GM12801 (cell line): Measurements from ENCODE around the gene PREX1.

ENCODE experiments used
- TF ChIP-seq, protein P1 (sequence below): IDR thresholded peaks from one replicate; pipeline ENCODE4 v1.5.1; 2011; ENCODE audit warnings: control low read depth; ENCODE audit not compliant: insufficient read length; ENCODE audit errors: extremely low read depth

PREX1 gene

DNA sequence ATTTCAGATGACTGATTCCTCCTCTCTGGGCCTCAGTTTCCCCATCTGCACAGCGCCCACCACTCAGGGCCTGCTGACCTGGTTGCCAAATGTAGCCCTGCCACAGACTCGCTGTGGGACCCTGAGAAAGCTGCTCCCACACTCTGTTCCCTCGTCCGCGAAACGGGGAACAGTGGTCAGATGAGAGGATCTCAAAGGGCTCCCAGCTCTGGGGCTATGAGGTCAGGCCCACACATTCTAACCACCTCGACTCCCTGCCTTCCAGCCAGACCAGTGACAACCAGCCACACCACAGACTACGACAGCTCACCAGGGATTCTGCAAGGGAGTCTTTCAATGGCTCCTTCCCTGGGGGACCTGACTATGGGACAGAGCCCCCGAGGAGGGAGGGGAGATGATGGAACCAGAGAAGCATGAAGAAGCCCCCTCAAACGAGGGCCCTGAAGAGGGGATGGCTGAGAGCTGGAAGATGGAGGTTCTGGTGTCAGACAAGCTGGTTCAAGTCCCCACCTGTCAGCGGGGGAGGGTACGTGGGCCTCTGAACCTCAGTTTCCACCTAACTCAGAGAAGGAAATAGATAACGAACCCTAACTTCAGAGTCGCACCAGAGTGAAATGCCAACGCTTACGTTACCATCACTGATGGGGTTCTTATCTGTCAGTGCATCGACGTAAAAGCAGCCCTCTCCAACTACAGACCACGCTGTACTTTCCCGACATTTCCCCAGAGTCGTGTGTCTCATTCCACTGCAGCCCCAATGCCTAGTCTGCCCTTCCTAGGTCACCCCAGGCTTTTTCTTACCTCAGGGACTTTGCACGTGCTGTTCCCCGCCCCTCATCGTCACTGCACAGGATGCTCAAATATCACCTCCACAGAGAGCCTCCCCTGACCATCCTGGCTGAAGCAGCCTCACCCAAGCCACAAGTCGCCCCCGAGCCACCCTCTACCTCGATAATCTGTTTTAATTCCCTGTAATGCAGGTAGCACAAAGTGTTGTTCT lies 60.5 kb downstream of the PREX1 start:
- TF ChIP-seq, protein P1, sequence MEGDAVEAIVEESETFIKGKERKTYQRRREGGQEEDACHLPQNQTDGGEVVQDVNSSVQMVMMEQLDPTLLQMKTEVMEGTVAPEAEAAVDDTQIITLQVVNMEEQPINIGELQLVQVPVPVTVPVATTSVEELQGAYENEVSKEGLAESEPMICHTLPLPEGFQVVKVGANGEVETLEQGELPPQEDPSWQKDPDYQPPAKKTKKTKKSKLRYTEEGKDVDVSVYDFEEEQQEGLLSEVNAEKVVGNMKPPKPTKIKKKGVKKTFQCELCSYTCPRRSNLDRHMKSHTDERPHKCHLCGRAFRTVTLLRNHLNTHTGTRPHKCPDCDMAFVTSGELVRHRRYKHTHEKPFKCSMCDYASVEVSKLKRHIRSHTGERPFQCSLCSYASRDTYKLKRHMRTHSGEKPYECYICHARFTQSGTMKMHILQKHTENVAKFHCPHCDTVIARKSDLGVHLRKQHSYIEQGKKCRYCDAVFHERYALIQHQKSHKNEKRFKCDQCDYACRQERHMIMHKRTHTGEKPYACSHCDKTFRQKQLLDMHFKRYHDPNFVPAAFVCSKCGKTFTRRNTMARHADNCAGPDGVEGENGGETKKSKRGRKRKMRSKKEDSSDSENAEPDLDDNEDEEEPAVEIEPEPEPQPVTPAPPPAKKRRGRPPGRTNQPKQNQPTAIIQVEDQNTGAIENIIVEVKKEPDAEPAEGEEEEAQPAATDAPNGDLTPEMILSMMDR = no peak

DNA sequence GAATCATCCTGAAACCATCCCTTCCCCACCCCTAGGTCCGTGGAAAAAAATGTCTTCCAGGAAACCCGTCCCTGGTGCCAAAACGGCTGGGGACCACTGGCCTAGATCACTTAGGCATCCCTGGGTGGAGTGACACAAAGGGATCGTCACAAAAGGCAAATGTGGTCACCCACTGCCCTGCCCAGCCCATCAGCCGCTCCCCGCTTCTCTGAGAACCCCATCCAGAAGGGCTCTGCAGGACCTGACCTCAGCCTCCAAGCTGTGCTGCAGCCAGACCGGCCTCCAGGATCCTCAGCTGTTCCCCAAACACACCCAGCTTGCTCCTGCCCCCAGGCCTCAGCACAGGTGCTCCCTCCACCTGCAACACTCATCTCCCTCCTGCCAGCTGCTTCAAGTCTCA lies 61.6 kb downstream of the PREX1 start:
- TF ChIP-seq, protein P1 = no peak

DNA sequence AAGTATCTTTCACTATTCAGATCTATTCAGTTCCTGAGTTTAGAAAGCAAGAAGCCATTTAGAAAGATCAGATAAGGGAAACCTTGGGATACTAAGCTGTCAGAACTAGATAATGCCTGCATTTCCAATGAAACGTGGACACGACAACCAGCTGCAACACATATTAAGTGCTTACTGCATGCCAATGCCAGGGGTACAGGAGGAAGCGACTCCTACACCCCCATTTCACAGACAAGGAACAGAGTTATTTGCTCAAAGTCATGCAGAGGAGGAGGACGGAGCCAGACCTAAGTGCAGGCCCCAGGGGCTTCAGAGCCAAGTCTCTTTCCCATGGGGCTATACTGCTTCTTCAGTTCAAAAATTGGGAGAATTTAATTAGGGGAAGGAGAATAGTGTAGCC lies 62.4 kb downstream of the PREX1 start:
- TF ChIP-seq, protein P1 = no peak

DNA sequence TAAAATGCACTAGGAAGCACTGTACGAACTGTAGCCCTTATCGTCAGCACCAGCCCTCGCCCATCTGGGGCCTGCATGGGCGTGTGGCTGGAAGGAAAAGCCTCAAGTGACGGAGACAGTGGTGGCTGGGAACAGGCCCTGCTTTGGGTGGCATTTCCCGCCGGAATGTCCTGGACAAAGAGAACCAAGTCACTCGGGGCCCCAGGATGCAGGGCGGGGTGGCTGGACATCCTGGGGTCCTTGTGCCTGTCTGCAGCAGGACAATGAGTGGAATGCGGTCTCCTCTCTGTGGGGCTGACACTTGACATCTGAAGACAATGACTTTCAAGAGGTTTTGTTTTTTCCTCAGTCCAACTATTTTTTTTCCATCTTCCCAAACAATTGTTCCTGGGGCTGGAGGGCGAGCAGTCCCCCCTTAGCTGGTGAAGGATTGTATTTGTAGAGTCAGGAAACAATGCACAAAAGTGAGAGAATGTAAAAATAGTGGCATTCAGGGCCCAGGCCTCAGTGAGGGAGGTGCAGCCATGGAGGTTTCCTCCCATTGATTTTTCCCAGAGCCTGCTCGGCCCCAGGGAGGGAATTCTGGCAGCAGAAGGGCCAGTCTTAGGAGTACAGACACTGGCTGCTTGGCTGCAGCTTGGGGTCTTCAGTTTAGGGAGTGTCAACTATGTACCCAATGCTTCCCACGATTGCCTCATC lies 64.4 kb downstream of the PREX1 start:
- TF ChIP-seq, protein P1 = no peak

DNA sequence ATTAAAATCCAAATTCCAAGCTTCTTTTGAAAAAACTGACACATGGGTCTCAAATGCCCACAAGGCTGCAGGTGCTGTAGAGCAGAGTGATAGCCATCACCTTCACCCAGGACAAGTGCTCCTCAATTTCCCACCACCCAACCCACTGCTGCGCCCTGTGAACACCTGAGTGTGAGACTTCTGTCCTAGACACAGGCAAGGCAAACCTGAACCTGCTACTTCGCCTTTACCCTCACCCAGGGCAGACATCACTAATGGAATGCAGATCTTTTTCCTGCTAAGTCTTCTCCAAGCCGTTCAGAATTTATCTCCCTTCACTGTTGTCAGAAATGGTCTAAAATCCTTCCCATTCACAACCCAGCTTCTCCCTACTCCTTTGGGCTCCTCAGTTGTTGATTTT lies 65.9 kb downstream of the PREX1 start:
- TF ChIP-seq, protein P1 = no peak

DNA sequence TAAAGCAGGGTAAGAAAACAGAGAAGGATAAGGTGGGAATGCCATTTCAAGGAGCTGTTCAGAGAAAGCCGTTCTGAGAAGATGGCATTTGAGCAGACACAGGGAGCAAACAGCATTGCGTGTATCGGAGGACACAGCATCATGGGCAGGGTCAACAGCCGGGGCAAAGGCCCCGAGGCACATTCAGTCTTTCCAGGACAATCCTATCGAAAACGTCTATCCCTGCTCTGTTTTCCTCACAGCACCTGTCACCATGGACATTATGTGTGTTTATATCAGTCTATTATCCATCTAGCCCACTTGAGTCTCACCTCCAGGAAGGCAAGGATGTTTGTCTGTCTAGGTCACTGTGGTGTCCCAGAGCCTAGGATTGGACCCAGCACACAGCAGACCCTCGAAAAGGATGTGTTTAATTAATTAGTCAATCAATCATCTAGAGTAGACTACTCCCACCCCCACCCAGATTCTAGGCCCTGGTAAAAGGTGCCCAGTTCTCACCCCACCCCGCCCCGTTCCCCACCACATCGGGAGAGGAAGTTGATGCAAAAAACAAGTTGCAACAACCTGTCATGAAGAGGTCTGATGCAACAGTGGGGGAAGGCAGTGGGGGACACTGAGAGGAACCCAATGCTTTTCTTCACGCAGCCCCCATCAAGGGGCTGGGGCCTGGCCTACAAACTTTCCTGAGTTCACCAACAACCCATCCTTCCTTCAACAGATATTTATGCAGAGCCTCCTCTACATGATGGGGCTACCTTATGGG lies 66.6 kb downstream of the PREX1 start:
- TF ChIP-seq, protein P1 = no peak
